Liver (tissue), 9 donors: ENCODE results near the gene RIMKLB. TPM values are rescaled to one million over a fixed set of nuclear protein-coding genes. Genes with fewer than 3 reads are reported as not detected.

Source experiments
- DNase-seq: peaks from one replicate; pipeline ENCODE4 v3.0.0-alpha.2; 2017; ENCODE audit warnings: low spot score
- H3K27ac ChIP-seq, 2 donors: one replicate each; pipeline ENCODE4 v1.7.0; 2013; ENCODE audit warnings: inconsistent platforms in 2 of 2, low read length in 2 of 2, control low read depth in 1 of 2, low read depth in 1 of 2, mild to moderate bottlenecking in 1 of 2
- H3K27me3 ChIP-seq, 4 donors: one replicate each; pipeline versions ENCODE4 v1.6.1 to v1.7.0; 2013; ENCODE audit warnings: low read length in 3 of 4, inconsistent platforms in 1 of 4, mild to moderate bottlenecking in 1 of 4, moderate library complexity in 1 of 4; ENCODE audit not compliant: control insufficient read depth in 4 of 4, insufficient read depth in 4 of 4
- H3K36me3 ChIP-seq, 4 donors: one replicate each; pipeline versions ENCODE4 v1.6.1 to v1.7.0; 2013; ENCODE audit warnings: low read length in 3 of 4, mild to moderate bottlenecking in 3 of 4, low read depth in 1 of 4, moderate library complexity in 1 of 4; ENCODE audit not compliant: control insufficient read depth in 4 of 4, insufficient read depth in 3 of 4
- H3K4me1 ChIP-seq, 4 donors: one replicate each; pipeline versions ENCODE4 v1.6.1 to v1.7.0; 2013; ENCODE audit warnings: low read length in 3 of 4, mild to moderate bottlenecking in 3 of 4, moderate library complexity in 1 of 4; ENCODE audit not compliant: control insufficient read depth in 4 of 4, insufficient read depth in 4 of 4
- H3K4me3 ChIP-seq, 3 donors: one replicate each; pipeline versions ENCODE4 v1.6.1 to v1.7.0; 2013; ENCODE audit warnings: low read length in 3 of 3, control low read depth in 1 of 3, low read depth in 1 of 3, mild to moderate bottlenecking in 1 of 3
- H3K9ac ChIP-seq, 2 donors: one replicate each; pipeline ENCODE4 v1.7.0; 2013; ENCODE audit warnings: low read length in 2 of 2, mild to moderate bottlenecking in 2 of 2, moderate library complexity in 2 of 2, control low read depth in 1 of 2, low read depth in 1 of 2
- H3K9me3 ChIP-seq, 4 donors: one replicate each; pipeline versions ENCODE4 v1.6.1 to v1.7.0; 2013; ENCODE audit warnings: low read length in 3 of 4; ENCODE audit not compliant: control insufficient read depth in 4 of 4
- CTCF ChIP-seq: fragments of 150-350 bp; IDR thresholded peaks from 2 replicates; pipeline ENCODE4 v1.5.1; 2017; ENCODE audit warnings: improper control_type of control experiment, low read depth, low read length; ENCODE audit not compliant: missing input control
- EGR1 ChIP-seq, 2 donors: IDR thresholded peaks; 2 replicates each; pipeline ENCODE4 v1.6.1; 2016 to 2018; ENCODE audit warnings: antibody characterized with exemption in 2 of 2, low read depth in 2 of 2
- FOXA1 ChIP-seq: IDR thresholded peaks from 2 replicates; pipeline ENCODE4 v1.6.1; 2016; ENCODE audit warnings: antibody characterized with exemption
- FOXA2 ChIP-seq: IDR thresholded peaks from 2 replicates; pipeline ENCODE4 v1.6.1; 2016; ENCODE audit warnings: antibody characterized with exemption
- HNF4G ChIP-seq: IDR thresholded peaks from 2 replicates; pipeline ENCODE4 v1.6.1; 2016; ENCODE audit warnings: antibody characterized with exemption
- MAX ChIP-seq: IDR thresholded peaks from 2 replicates; pipeline ENCODE4 v1.6.1; 2016; ENCODE audit warnings: antibody characterized with exemption
- RAD21 ChIP-seq, 2 donors: IDR thresholded peaks; 2 replicates each; pipeline ENCODE4 v1.6.1; 2016; ENCODE audit warnings: antibody characterized with exemption in 2 of 2, mild to moderate bottlenecking in 2 of 2
- REST ChIP-seq: IDR thresholded peaks from 2 replicates; pipeline ENCODE4 v1.6.1; 2016; ENCODE audit warnings: antibody characterized with exemption, mild to moderate bottlenecking
- RXRA ChIP-seq, 2 donors: IDR thresholded peaks; 2 replicates each; pipeline ENCODE4 v1.6.1; 2017 to 2018; ENCODE audit warnings: antibody characterized with exemption in 2 of 2, mild to moderate bottlenecking in 1 of 2
- SP1 ChIP-seq: IDR thresholded peaks from 2 replicates; pipeline ENCODE4 v1.6.1; 2018; ENCODE audit warnings: antibody characterized with exemption, mild to moderate bottlenecking
- YY1 ChIP-seq: IDR thresholded peaks from 2 replicates; pipeline ENCODE4 v1.6.1; 2016; ENCODE audit warnings: antibody characterized with exemption, mild to moderate bottlenecking
- ZBTB33 ChIP-seq: IDR thresholded peaks from 2 replicates; pipeline ENCODE4 v1.6.1; 2016; ENCODE audit warnings: antibody characterized with exemption
- WGBS: extraction: QIAGEN DNeasy Blood & Tissue Kit; methylation state at CpG from one replicate; pipeline ENCODE4 v1.1.7; 2013; 5-methylcytosine and 5-hydroxymethylcytosine counted together
- polyA plus RNA-seq, 2 donors: library from polyadenylated mRNA; stranded (reverse) in 1 of 2; unstranded in 1 of 2; fragments of 200-250 nt in 1 of 2; fragments of >200 nt in 1 of 2; fragmentation: Nextera tagmentation in 1 of 2; extraction: Ambion mirVana in 1 of 2; gene quantifications; one replicate each; pipeline versions ENCODE4 v1.2.1 to v1.2.3, GENCODE V29; 2013 to 2015
- total RNA-seq, 2 donors: library from RNA; depleted of rRNA; stranded (reverse); fragments of >200 nt; gene quantifications; one replicate each; pipeline ENCODE4 v1.2.3, GENCODE V29; 2014
- donor health status: healthy.
- donor health status: healthy.
- donor health status: healthy.
- donor health status: healthy.
- donor health status: healthy.

Gene RIMKLB
- total and polyA plus RNA-seq, 4 donors = 1.6 to 9.5 (median 3.8) TPM

GRCh38 chr12:8722286-8722800 lies 24.6 kb downstream of the RIMKLB start:
- Histone ChIP-seq H3K4me1 (no peaks in the 10 kb centered on the region), H3K9me3 (no peaks in the 10 kb centered on the region), H3K9ac (no peak overlapping the region), H3K36me3 (no peaks in the 10 kb centered on the region), H3K27me3 (no peaks in the 10 kb centered on the region), H3K4me3 (no peak overlapping the region), H3K27ac (no peak overlapping the region)
- TF ChIP-seq MAX = no peak
- no peak for TF ChIP-seq EGR1 (IDR thresholded peaks at IDR 0.05; ENCODE audit: low read depth in 2 of 2)
- TF ChIP-seq ZBTB33 = no peak
- TF ChIP-seq RAD21 (IDR thresholded peaks at IDR 0.05) = no peak
- no peak for TF ChIP-seq RXRA (IDR thresholded peaks at IDR 0.05)
- no peak for TF ChIP-seq FOXA2
- TF ChIP-seq HNF4G = no peak
- no peak for TF ChIP-seq REST
- TF ChIP-seq SP1 = no peak
- no peak for TF ChIP-seq CTCF
- TF ChIP-seq FOXA1 = no peak
- WGBS = 97% methylated on average over 3 of the region's 3 CpGs
- DNase-seq = no peak

GRCh38 chr12:8734873-8735381 lies 37.1 kb downstream of the RIMKLB start:
- WGBS = 92% methylated on average over 3 of the region's 3 CpGs
- Histone ChIP-seq H3K9ac (no peak overlapping the region), H3K27me3 (no peaks in the 10 kb centered on the region), H3K4me1 (no peaks in the 10 kb centered on the region), H3K9me3 (no peaks in the 10 kb centered on the region), H3K36me3 (peaks cover 0 to 1% (median 0%) of the 10 kb centered on the region in 4 donors), H3K4me3 (no peak overlapping the region), H3K27ac (no peak overlapping the region)
- no peak for TF ChIP-seq SP1
- no peak for TF ChIP-seq RAD21 (IDR thresholded peaks at IDR 0.05)
- TF ChIP-seq YY1 = no peak
- no peak for TF ChIP-seq FOXA1
- TF ChIP-seq RXRA (IDR thresholded peaks at IDR 0.05) = no peak
- TF ChIP-seq REST = no peak
- TF ChIP-seq CTCF = no peak
- no peak for TF ChIP-seq FOXA2
- DNase-seq = no peak
